Inferior parietal cortex (tissue), 1 donor: ENCODE data around the gene HPS5.
A peak's percentile ranks its signal among the peaks of the same experiment; 100 is the strongest.
"Not testable (repeated sequence)": the region's sequence is repeated elsewhere in the genome, so short reads cannot be mapped to it uniquely, and the experiment has no call there.

Experiments
- DNase-seq: peaks from one replicate; pipeline ENCODE4 v3.0.0-alpha.2; 2016; ENCODE audit errors: extremely low spot score

The HPS5 gene

GRCh38 chr11:18277565-18278271 lies 44.2 kb downstream of the HPS5 start:
- DNase-seq, result peak; percentile 15

- DNase-seq, result no peak
These were observed 50.7 kb downstream of the HPS5 start for GRCh38 chr11:18271206-18271605.

GRCh38 chr11:18270102-18270501 lies 51.8 kb downstream of the HPS5 start:
- DNase-seq, result no peak

GRCh38 chr11:18269252-18269651 lies 52.7 kb downstream of the HPS5 start:
- not testable (repeated sequence) for DNase-seq

- DNase-seq, result not testable (repeated sequence)
These were observed 54.4 kb downstream of the HPS5 start for GRCh38 chr11:18267335-18268133.

GRCh38 chr11:18265949-18266348 lies 56.0 kb downstream of the HPS5 start, which contains the start of gene SAA1:
Gene SAA1 (plus strand): TSS chr11:18266264. CDS start chr11:18266888, 624 bp downstream.
- DNase-seq, result no peak

- DNase-seq, result no peak
These were observed 57.0 kb downstream of the HPS5 start for GRCh38 chr11:18264677-18265555.

GRCh38 chr11:18264035-18264434 lies 57.9 kb downstream of the HPS5 start:
- no peak for DNase-seq

- not testable (repeated sequence) for DNase-seq
These were observed 59.1 kb downstream of the HPS5 start for GRCh38 chr11:18262681-18263350.

- DNase-seq, result no peak
These were observed 60.2 kb downstream of the HPS5 start for GRCh38 chr11:18261721-18262120.

- no peak for DNase-seq
These were observed 62.7 kb downstream of the HPS5 start for GRCh38 chr11:18259259-18259658.

- no peak for DNase-seq
These were observed 67.1 kb downstream of the HPS5 start for GRCh38 chr11:18254781-18255361.

- DNase-seq, result no peak
These were observed 68.1 kb downstream of the HPS5 start for GRCh38 chr11:18253778-18254338.

- DNase-seq, result no peak
These were observed 68.7 kb downstream of the HPS5 start for GRCh38 chr11:18253233-18253632.

GRCh38 chr11:18248561-18248960 lies 73.4 kb downstream of the HPS5 start, which contains the start of gene SAA2:
Gene SAA2 (minus strand): TSS chr11:18248668. CDS start chr11:18248011, 657 bp downstream.
- no peak for DNase-seq

- DNase-seq, result not testable (repeated sequence)
These were observed 74.8 kb downstream of the HPS5 start for GRCh38 chr11:18247191-18247581.

- DNase-seq, result not testable (repeated sequence)
These were observed 75.4 kb downstream of the HPS5 start for GRCh38 chr11:18246379-18247190.

GRCh38 chr11:18245396-18245795 lies 76.5 kb downstream of the HPS5 start:
- no peak for DNase-seq

- DNase-seq, result peak; percentile 34
These were observed 78.1 kb downstream of the HPS5 start for GRCh38 chr11:18243783-18244362.
